ENCODE results near the gene ADAMTS4.

Gene ADAMTS4

GRCh38 chr1:161219078-161219892, 20.4 kb upstream of the ADAMTS4 start:
- no peak for FAIRE-seq

GRCh38 chr1:161218301-161219077, 19.6 kb upstream of the ADAMTS4 start:
- FAIRE-seq (no peak), DNase-seq (ENCODE audit: insufficient read length, low spot score) (no peak)

More at GRCh38 chr1:161219078-161219892, 20.4 kb upstream of the ADAMTS4 start:
- DNase-seq (ENCODE audit: insufficient read length, low spot score), result no peak

GRCh38 chr1:161217831-161218230, 19.0 kb upstream of the ADAMTS4 start:
- no peak for FAIRE-seq
- no peak for DNase-seq (ENCODE audit: insufficient read length, low spot score)

- DNase-seq (ENCODE audit: insufficient read length, low spot score) (no peak), FAIRE-seq (no peak)
These were observed 18.3 kb upstream of the ADAMTS4 start for GRCh38 chr1:161216945-161217712.

- DNase-seq (ENCODE audit: insufficient read length, low spot score) (no peak), FAIRE-seq (no peak)
These were observed 16.2 kb upstream of the ADAMTS4 start, which contains the start of gene FCER1G for GRCh38 chr1:161215076-161215475. Gene FCER1G, plus strand, starts transcription at chr1:161215295. Its CDS starts 27 bp downstream, at chr1:161215322.

- FAIRE-seq, result no peak
- no peak for DNase-seq (ENCODE audit: insufficient read length, low spot score)
These were observed 15.5 kb upstream of the ADAMTS4 start for GRCh38 chr1:161214369-161214768.

GRCh38 chr1:161209790-161210409, 11.0 kb upstream of the ADAMTS4 start:
- DNase-seq (ENCODE audit: insufficient read length, low spot score), result peak; percentile 67
- no peak for FAIRE-seq

GRCh38 chr1:161207173-161207572, 8.3 kb upstream of the ADAMTS4 start:
- DNase-seq (ENCODE audit: insufficient read length, low spot score), result no peak
- no peak for FAIRE-seq

- DNase-seq (ENCODE audit: insufficient read length, low spot score), result no peak
- no peak for FAIRE-seq
These were observed 7.7 kb upstream of the ADAMTS4 start for GRCh38 chr1:161206411-161207140.

GRCh38 chr1:161201836-161202712, 3.2 kb upstream of the ADAMTS4 start, which contains the start of gene NDUFS2:
Gene NDUFS2, plus strand, starts transcription at chr1:161202367. Its CDS starts 19 bp downstream, at chr1:161202386.
- FAIRE-seq, result no peak
- DNase-seq (ENCODE audit: insufficient read length, low spot score), result peak; percentile 86

GRCh38 chr1:161200992-161201835, 2.4 kb upstream of the ADAMTS4 start:
- no peak for FAIRE-seq

GRCh38 chr1:161200421-161200991, 1.7 kb upstream of the ADAMTS4 start:
- FAIRE-seq, result no peak
- no peak for DNase-seq (ENCODE audit: insufficient read length, low spot score)

More at GRCh38 chr1:161200992-161201835, 2.4 kb upstream of the ADAMTS4 start:
- no peak for DNase-seq (ENCODE audit: insufficient read length, low spot score)

- DNase-seq (ENCODE audit: insufficient read length, low spot score) (no peak), FAIRE-seq (no peak)
These were observed 769 bp upstream of the ADAMTS4 start for GRCh38 chr1:161199506-161200139.

GRCh38 chr1:161198194-161198896, 509 bp downstream of the ADAMTS4 start:
- peak; percentile 33 for DNase-seq (ENCODE audit: insufficient read length, low spot score)
- no peak for FAIRE-seq

GRCh38 chr1:161197560-161198193, 1.2 kb downstream of the ADAMTS4 start:
- DNase-seq (ENCODE audit: insufficient read length, low spot score), result no peak
- FAIRE-seq, result no peak
